Measurements from ENCODE around the gene CCDC85B. TPM values are rescaled to one million over a fixed set of nuclear protein-coding genes. Genes with fewer than 3 reads are reported as not detected.
A peak's percentile ranks its signal among the peaks of the same experiment; 100 is the strongest.

The CCDC85B gene
- total and polyA plus RNA-seq, 2 of the 13 experiments (the other 11 are each of a cell fraction or from before 2014, with no cell fraction given), result 8.2 to 19.5 TPM

GRCh38 chr11:65887723-65888162, 2.7 kb upstream of the CCDC85B start (continued):
- TF ChIP-seq SRSF9 (IDR thresholded peaks at IDR 0.05; ENCODE audit: borderline replicate concordance, insufficient read depth, low read depth, low read length, poor library complexity, severe bottlenecking), result no peak
- no peak for TF ChIP-seq ZNF766 (CRISPR knock-in tag; IDR thresholded peaks at IDR 0.05; ENCODE audit: borderline replicate concordance)
- TF ChIP-seq ZNF12 (CRISPR knock-in tag; IDR thresholded peaks at IDR 0.05), result peak; percentile 22; the same call in 1 of the 2 replicates
- no peak for TF ChIP-seq SMAD1 (CRISPR knock-in tag; IDR thresholded peaks at IDR 0.05; ENCODE audit: borderline replicate concordance, low read depth)
- peak; percentile 33 for TF ChIP-seq HNRNPLL (IDR thresholded peaks at IDR 0.05; ENCODE audit: low read depth, low read length, poor library complexity, severe bottlenecking)
- TF ChIP-seq, protein P1, sequence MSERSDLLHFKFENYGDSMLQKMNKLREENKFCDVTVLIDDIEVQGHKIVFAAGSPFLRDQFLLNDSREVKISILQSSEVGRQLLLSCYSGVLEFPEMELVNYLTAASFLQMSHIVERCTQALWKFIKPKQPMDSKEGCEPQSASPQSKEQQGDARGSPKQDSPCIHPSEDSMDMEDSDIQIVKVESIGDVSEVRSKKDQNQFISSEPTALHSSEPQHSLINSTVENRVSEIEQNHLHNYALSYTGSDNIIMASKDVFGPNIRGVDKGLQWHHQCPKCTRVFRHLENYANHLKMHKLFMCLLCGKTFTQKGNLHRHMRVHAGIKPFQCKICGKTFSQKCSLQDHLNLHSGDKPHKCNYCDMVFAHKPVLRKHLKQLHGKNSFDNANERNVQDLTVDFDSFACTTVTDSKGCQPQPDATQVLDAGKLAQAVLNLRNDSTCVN (CRISPR knock-in tag; IDR thresholded peaks at IDR 0.05; ENCODE audit: borderline replicate concordance), result no peak
- no peak for TF ChIP-seq CBFB (CRISPR knock-in tag; IDR thresholded peaks at IDR 0.05)
- TF ChIP-seq, protein P2, sequence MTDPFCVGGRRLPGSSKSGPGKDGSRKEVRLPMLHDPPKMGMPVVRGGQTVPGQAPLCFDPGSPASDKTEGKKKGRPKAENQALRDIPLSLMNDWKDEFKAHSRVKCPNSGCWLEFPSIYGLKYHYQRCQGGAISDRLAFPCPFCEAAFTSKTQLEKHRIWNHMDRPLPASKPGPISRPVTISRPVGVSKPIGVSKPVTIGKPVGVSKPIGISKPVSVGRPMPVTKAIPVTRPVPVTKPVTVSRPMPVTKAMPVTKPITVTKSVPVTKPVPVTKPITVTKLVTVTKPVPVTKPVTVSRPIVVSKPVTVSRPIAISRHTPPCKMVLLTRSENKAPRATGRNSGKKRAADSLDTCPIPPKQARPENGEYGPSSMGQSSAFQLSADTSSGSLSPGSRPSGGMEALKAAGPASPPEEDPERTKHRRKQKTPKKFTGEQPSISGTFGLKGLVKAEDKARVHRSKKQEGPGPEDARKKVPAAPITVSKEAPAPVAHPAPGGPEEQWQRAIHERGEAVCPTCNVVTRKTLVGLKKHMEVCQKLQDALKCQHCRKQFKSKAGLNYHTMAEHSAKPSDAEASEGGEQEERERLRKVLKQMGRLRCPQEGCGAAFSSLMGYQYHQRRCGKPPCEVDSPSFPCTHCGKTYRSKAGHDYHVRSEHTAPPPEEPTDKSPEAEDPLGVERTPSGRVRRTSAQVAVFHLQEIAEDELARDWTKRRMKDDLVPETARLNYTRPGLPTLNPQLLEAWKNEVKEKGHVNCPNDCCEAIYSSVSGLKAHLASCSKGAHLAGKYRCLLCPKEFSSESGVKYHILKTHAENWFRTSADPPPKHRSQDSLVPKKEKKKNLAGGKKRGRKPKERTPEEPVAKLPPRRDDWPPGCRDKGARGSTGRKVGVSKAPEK (CRISPR knock-in tag; IDR thresholded peaks at IDR 0.05; ENCODE audit: borderline replicate concordance), result no peak
- no peak for TF ChIP-seq ZBED4 (CRISPR knock-in tag; IDR thresholded peaks at IDR 0.05; ENCODE audit: borderline replicate concordance)
- TF ChIP-seq, protein P3, sequence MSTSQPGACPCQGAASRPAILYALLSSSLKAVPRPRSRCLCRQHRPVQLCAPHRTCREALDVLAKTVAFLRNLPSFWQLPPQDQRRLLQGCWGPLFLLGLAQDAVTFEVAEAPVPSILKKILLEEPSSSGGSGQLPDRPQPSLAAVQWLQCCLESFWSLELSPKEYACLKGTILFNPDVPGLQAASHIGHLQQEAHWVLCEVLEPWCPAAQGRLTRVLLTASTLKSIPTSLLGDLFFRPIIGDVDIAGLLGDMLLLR (CRISPR knock-in tag; IDR thresholded peaks at IDR 0.05), result peak; percentile 68; the same call in 1 of the 2 replicates
- no peak for TF ChIP-seq ZNF530 (CRISPR knock-in tag; IDR thresholded peaks at IDR 0.05; ENCODE audit: low read depth)
- TF ChIP-seq STAT5B (CRISPR knock-in tag; IDR thresholded peaks at IDR 0.05), result no peak
- TF ChIP-seq ZNF138 (CRISPR knock-in tag; IDR thresholded peaks at IDR 0.05; ENCODE audit: low read depth), result 0 out of 2 replicates have a peak, but pooled peaks have one; percentile 56
- 0 out of 2 replicates have a peak, but pooled peaks have one; percentile 27 for TF ChIP-seq ZNF235 (CRISPR knock-in tag; IDR thresholded peaks at IDR 0.05; ENCODE audit: borderline replicate concordance)
- TF ChIP-seq SIN3B (IDR thresholded peaks at IDR 0.05; ENCODE audit: low read length), result no peak
- no peak for TF ChIP-seq GPN1 (CRISPR knock-in tag; IDR thresholded peaks at IDR 0.05; ENCODE audit: borderline replicate concordance)
- no peak for TF ChIP-seq ZNF552 (CRISPR knock-in tag; IDR thresholded peaks at IDR 0.05; ENCODE audit: borderline replicate concordance)
- TF ChIP-seq, protein P4, sequence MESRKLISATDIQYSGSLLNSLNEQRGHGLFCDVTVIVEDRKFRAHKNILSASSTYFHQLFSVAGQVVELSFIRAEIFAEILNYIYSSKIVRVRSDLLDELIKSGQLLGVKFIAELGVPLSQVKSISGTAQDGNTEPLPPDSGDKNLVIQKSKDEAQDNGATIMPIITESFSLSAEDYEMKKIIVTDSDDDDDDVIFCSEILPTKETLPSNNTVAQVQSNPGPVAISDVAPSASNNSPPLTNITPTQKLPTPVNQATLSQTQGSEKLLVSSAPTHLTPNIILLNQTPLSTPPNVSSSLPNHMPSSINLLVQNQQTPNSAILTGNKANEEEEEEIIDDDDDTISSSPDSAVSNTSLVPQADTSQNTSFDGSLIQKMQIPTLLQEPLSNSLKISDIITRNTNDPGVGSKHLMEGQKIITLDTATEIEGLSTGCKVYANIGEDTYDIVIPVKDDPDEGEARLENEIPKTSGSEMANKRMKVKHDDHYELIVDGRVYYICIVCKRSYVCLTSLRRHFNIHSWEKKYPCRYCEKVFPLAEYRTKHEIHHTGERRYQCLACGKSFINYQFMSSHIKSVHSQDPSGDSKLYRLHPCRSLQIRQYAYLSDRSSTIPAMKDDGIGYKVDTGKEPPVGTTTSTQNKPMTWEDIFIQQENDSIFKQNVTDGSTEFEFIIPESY (CRISPR knock-in tag; IDR thresholded peaks at IDR 0.05), result no peak
- TF ChIP-seq ZNF337 (CRISPR knock-in tag; IDR thresholded peaks at IDR 0.05; ENCODE audit: borderline replicate concordance, low read depth), result no peak

Measured in HepG2 (cell line).